Suprapubic skin (tissue), 4 donors: ENCODE data around the gene NFYC. TPM values are rescaled to one million over a fixed set of nuclear protein-coding genes. Genes with fewer than 3 reads are reported as not detected.

Experiments
- DNase-seq, 2 donors: peaks; one replicate each; pipeline ENCODE4 v3.0.0-alpha.2; 2019; ENCODE audit warnings: low spot score in 2 of 2
- H3K27ac ChIP-seq: fragments of 200-600 bp; sonication (generic); one replicate; pipeline ENCODE4 v1.5.1; 2019
- H3K27me3 ChIP-seq: fragments of 200-600 bp; sonication (generic); one replicate; pipeline ENCODE4 v1.5.1; 2019
- H3K36me3 ChIP-seq: fragments of 200-600 bp; sonication (generic); one replicate; pipeline ENCODE4 v1.5.1; 2019
- H3K4me1 ChIP-seq: fragments of 200-600 bp; sonication (generic); one replicate; pipeline ENCODE4 v1.5.1; 2019
- H3K4me3 ChIP-seq: fragments of 200-600 bp; sonication (generic); one replicate; pipeline ENCODE4 v1.5.1; 2019; ENCODE audit warnings: mild to moderate bottlenecking
- H3K9me3 ChIP-seq: fragments of 200-600 bp; sonication (generic); one replicate; pipeline ENCODE4 v1.5.1; 2019
- EP300 ChIP-seq: sonication (generic); formaldehyde crosslinking; IDR thresholded peaks from one replicate; pipeline ENCODE4 v1.6.1; 2017; ENCODE audit warnings: antibody characterized with exemption
- POLR2A ChIP-seq, 2 donors: fragments of 450-650 bp; IDR thresholded peaks; one replicate each; pipeline ENCODE4 v1.6.1; 2017; ENCODE audit warnings: antibody characterized with exemption in 2 of 2, mild to moderate bottlenecking in 2 of 2, moderate library complexity in 2 of 2
- POLR2AphosphoS5 ChIP-seq, 3 donors: sonication (generic); formaldehyde crosslinking; IDR thresholded peaks; one replicate each; pipeline ENCODE4 v1.6.1; 2017; ENCODE audit warnings: antibody characterized with exemption in 3 of 3
- WGBS: methylation state at CpG from one replicate; pipeline ENCODE4 v1.1.5; 2018; 5-methylcytosine and 5-hydroxymethylcytosine counted together
- total RNA-seq, 4 donors: library from RNA; depleted of rRNA; stranded (reverse); fragments of >200 nt; gene quantifications; one replicate each; pipeline ENCODE4 v1.1.0, GENCODE V29; 2016
- TF ChIP-seq, protein P1 (sequence below), 2 donors: fragments of 200-600 bp in 1 of 2; fragments of 450-650 bp in 1 of 2; sonication (generic) in 1 of 2; IDR thresholded peaks; one replicate each; pipeline ENCODE4 v1.5.1; 2016 to 2019; ENCODE audit warnings: antibody characterized with exemption in 2 of 2, mild to moderate bottlenecking in 1 of 2, moderate library complexity in 1 of 2

NFYC gene
- total RNA-seq, 4 donors from 2014 or later, result 62.9 to 111 (median 83.5) TPM

- Histone ChIP-seq H3K9me3 (no peaks in the 10 kb centered on the region), H3K4me1 (peaks cover 46% of the 10 kb centered on the region), H3K27ac (no peak overlapping the region), H3K4me3 (no peak overlapping the region), H3K36me3 (no peaks in the 10 kb centered on the region), H3K27me3 (peaks cover 11% of the 10 kb centered on the region)
- 22% methylated on average over 14 of the region's 35 CpGs for WGBS
- no peak for TF ChIP-seq POLR2AphosphoS5 (IDR thresholded peaks at IDR 0.05)
- no peak for TF ChIP-seq POLR2A (IDR thresholded peaks at IDR 0.05)
- TF ChIP-seq EP300, result no peak
- TF ChIP-seq, protein P1, sequence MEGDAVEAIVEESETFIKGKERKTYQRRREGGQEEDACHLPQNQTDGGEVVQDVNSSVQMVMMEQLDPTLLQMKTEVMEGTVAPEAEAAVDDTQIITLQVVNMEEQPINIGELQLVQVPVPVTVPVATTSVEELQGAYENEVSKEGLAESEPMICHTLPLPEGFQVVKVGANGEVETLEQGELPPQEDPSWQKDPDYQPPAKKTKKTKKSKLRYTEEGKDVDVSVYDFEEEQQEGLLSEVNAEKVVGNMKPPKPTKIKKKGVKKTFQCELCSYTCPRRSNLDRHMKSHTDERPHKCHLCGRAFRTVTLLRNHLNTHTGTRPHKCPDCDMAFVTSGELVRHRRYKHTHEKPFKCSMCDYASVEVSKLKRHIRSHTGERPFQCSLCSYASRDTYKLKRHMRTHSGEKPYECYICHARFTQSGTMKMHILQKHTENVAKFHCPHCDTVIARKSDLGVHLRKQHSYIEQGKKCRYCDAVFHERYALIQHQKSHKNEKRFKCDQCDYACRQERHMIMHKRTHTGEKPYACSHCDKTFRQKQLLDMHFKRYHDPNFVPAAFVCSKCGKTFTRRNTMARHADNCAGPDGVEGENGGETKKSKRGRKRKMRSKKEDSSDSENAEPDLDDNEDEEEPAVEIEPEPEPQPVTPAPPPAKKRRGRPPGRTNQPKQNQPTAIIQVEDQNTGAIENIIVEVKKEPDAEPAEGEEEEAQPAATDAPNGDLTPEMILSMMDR (IDR thresholded peaks at IDR 0.05), result no peak
- DNase-seq, result no peak
Observed at GRCh38 chr1:40653851-40654537, 37.5 kb upstream of the NFYC start.

- TF ChIP-seq POLR2A (IDR thresholded peaks at IDR 0.05) (no peak), EP300 (no peak), POLR2AphosphoS5 (IDR thresholded peaks at IDR 0.05) (no peak)
- TF ChIP-seq, protein P1 (IDR thresholded peaks at IDR 0.05), result no peak
- no peak for DNase-seq
- Histone ChIP-seq H3K27ac (no peak overlapping the region), H3K27me3 (peaks cover 6% of the 10 kb centered on the region), H3K4me1 (peaks cover 22% of the 10 kb centered on the region), H3K9me3 (no peaks in the 10 kb centered on the region), H3K36me3 (no peaks in the 10 kb centered on the region), H3K4me3 (no peak overlapping the region)
- WGBS, result 88% methylated on average over 7 of the region's 7 CpGs
Observed at GRCh38 chr1:40657046-40657445, 34.5 kb upstream of the NFYC start.

DNA sequence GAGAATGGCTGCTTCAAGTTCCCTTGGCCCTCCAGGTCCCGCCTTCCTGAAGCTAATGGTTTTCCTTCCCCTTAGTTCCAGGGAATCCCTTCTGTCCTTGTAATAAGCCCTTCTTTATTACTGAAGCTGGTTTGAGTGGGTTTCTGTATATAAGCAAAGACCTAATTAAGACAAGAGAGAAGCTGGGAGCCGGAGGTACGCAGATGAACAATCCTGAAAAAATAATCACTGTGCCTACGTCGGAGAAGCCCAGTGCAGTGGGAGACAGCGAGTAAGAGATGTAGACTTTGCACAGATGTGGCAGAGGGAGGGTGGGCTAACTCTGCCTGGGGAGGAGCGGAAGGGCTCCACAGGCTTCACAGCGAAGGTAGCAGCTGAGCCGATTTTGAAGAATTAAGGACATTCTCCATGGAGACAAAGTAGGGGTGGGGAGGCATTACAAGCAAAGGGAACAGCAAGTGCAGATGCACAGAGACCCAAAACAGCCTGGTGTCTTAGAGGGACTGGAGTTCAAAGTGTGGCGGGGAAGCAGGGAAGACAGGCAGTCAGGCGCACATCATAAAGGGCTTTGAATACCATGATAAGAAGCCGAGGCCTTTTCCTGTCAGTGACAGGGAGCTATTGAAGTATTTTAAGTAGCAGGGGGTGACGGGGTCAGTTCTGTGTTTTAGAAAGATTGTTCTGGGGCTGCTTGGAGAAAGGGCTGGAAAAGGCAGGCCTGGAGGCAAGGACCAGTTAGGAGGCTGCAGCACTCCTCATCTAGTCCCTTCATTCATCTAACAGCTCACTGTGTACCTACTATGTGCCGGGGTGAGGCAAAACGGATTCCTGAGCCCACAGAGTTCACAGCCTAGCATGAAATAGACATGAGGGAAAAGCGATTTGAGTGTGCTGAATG, 32.5 kb upstream of the NFYC start:
- H3K36me3 ChIP-seq, result no peaks in the 10 kb centered on the region
- peaks cover 4% of the 10 kb centered on the region for H3K27me3 ChIP-seq
- H3K27ac ChIP-seq, result no peak overlapping the region
- WGBS, result 79% methylated on average over 16 of the region's 16 CpGs
- no peak overlapping the region for H3K4me3 ChIP-seq
- no peak for DNase-seq
- H3K9me3 ChIP-seq, result no peaks in the 10 kb centered on the region
- H3K4me1 ChIP-seq, result peaks cover 20% of the 10 kb centered on the region
- no peak for TF ChIP-seq POLR2AphosphoS5 (IDR thresholded peaks at IDR 0.05)
- no peak for TF ChIP-seq POLR2A (IDR thresholded peaks at IDR 0.05)
- TF ChIP-seq, protein P1 (IDR thresholded peaks at IDR 0.05), result no peak
- TF ChIP-seq EP300, result no peak

DNA sequence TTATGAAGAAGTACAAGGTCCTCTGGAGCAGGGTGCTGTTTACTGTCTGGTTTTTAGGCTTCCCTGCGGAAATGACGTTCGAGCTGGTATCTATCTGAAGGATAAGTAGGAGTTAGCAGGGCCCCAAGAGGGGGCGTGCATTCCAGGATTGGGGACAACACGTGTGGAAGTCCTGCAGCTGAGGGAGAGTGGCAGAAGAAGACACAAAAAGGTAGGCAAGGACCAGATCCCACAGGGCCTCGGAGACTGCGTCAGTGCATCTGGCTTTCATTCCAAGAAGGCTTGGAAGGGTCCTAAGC, 31.9 kb upstream of the NFYC start:
- Histone ChIP-seq H3K4me1 (peaks cover 18% of the 10 kb centered on the region), H3K27ac (no peak overlapping the region), H3K4me3 (no peak overlapping the region), H3K27me3 (no peaks in the 10 kb centered on the region), H3K36me3 (no peaks in the 10 kb centered on the region), H3K9me3 (no peaks in the 10 kb centered on the region)
- WGBS, result 70% methylated on average over 7 of the region's 7 CpGs
- no peak for DNase-seq
- TF ChIP-seq POLR2AphosphoS5 (IDR thresholded peaks at IDR 0.05) (no peak), EP300 (no peak), POLR2A (IDR thresholded peaks at IDR 0.05) (no peak)
- TF ChIP-seq, protein P1 (IDR thresholded peaks at IDR 0.05), result no peak

- H3K9me3 ChIP-seq, result no peaks in the 10 kb centered on the region
- H3K4me3 ChIP-seq, result no peak overlapping the region
- no peak for TF ChIP-seq POLR2AphosphoS5 (IDR thresholded peaks at IDR 0.05)
- TF ChIP-seq, protein P1 (IDR thresholded peaks at IDR 0.05), result no peak
- TF ChIP-seq POLR2A (IDR thresholded peaks at IDR 0.05), result no peak
- TF ChIP-seq EP300, result no peak
Observed at GRCh38 chr1:40661678-40662077, 29.8 kb upstream of the NFYC start.

More at GRCh38 chr1:40661678-40662077, 29.8 kb upstream of the NFYC start:
- no peak for DNase-seq
- H3K27ac ChIP-seq, result no peak overlapping the region
- H3K27me3 ChIP-seq, result no peaks in the 10 kb centered on the region
- no peaks in the 10 kb centered on the region for H3K36me3 ChIP-seq
- peaks cover 35% of the 10 kb centered on the region for H3K4me1 ChIP-seq
- 59% methylated on average over 5 of the region's 5 CpGs for WGBS
